Small intestine (tissue), 16 donors: ENCODE results near the gene FAM236C. TPM values are rescaled to one million over a fixed set of nuclear protein-coding genes. Genes with fewer than 3 reads are reported as not detected.
"Not testable (repeated sequence)": the region's sequence is repeated elsewhere in the genome, so short reads cannot be mapped to it uniquely, and the experiment has no call there.

Source experiments
- DNase-seq, 2 donors: peaks; one replicate each; pipeline versions ENCODE4 v3.0.0 to v3.0.0-alpha.2; 2013
- FAIRE-seq: peaks from 2 replicates; lab custom pipeline; 2012; peaks lifted over from hg19 to GRCh38; lab: Jason Lieb, UNC
- H3K27ac ChIP-seq, 3 donors: one replicate each; pipeline ENCODE4 v1.5.1; 2013; ENCODE audit warnings: low read length in 2 of 3, mild to moderate bottlenecking in 2 of 3, control low read depth in 1 of 3, inconsistent platforms in 1 of 3, low read depth in 1 of 3, moderate library complexity in 1 of 3
- H3K27me3 ChIP-seq, 3 donors: one replicate each; pipeline ENCODE4 v1.6.1; 2013; ENCODE audit warnings: low read length in 3 of 3, inconsistent platforms in 1 of 3; ENCODE audit not compliant: control insufficient read depth in 3 of 3, insufficient read depth in 3 of 3
- H3K36me3 ChIP-seq, 3 donors: one replicate each; pipeline ENCODE4 v1.6.1; 2013; ENCODE audit warnings: low read length in 3 of 3, inconsistent platforms in 1 of 3, low read depth in 1 of 3, mild to moderate bottlenecking in 1 of 3, moderate library complexity in 1 of 3; ENCODE audit not compliant: control insufficient read depth in 3 of 3, insufficient read depth in 2 of 3
- H3K4me1 ChIP-seq, 3 donors: one replicate each; pipeline ENCODE4 v1.6.1; 2013; ENCODE audit warnings: low read length in 2 of 3, inconsistent platforms in 1 of 3, low read depth in 1 of 3, mild to moderate bottlenecking in 1 of 3, moderate library complexity in 1 of 3; ENCODE audit not compliant: control insufficient read depth in 3 of 3, insufficient read depth in 2 of 3
- H3K4me3 ChIP-seq, 3 donors: one replicate each; pipeline ENCODE4 v1.5.1; 2013; ENCODE audit warnings: low read length in 3 of 3, control low read depth in 1 of 3, inconsistent platforms in 1 of 3, low read depth in 1 of 3, mild to moderate bottlenecking in 1 of 3, moderate library complexity in 1 of 3
- H3K9me3 ChIP-seq, 2 donors: one replicate each; pipeline ENCODE4 v1.6.1; 2013; ENCODE audit warnings: low read depth in 1 of 2, low read length in 1 of 2; ENCODE audit not compliant: control insufficient read depth in 2 of 2, insufficient read depth in 1 of 2
- WGBS, 3 donors: extraction: QIAGEN DNeasy Blood & Tissue Kit; methylation state at CpG; one replicate each; pipeline ENCODE4 v1.1.7; 2013; 5-methylcytosine and 5-hydroxymethylcytosine counted together
- long read RNA-seq, 10 donors: transcript quantifications; one replicate each; lab custom pipeline, GENCODE V29; 2026
- polyA plus RNA-seq, 4 donors: library from polyadenylated mRNA; stranded (reverse) in 3 of 4; unstranded in 1 of 4; fragments of 200-250 nt in 3 of 4; fragments of 120-200 nt in 1 of 4; gene quantifications; one replicate each; pipeline versions ENCODE4 v1.2.1 to v1.2.3, GENCODE V29; 2013
- donor health status: healthy with polysubstance abuse.
- donor health status: control.
- donor health status: control.
- donor health status: Bipolar disorder and iron deficiency.
- donor health status: healthy.

The FAM236C gene
- not detected for polyA plus RNA-seq
- long read RNA-seq, donor 1 = 0 reads
- long read RNA-seq, donor 2 = 0 reads
- long read RNA-seq, donor 3 = 0 reads
- long read RNA-seq, donor 4 = 0 reads
- long read RNA-seq, donor 5 = 0 reads
- long read RNA-seq, donor 6 = 0 reads
- long read RNA-seq, donor 7 = 0 reads
- long read RNA-seq, donor 8 = 0 reads
- long read RNA-seq, donor 9 = 0 reads
- long read RNA-seq, donor 10 = 0 reads

DNA sequence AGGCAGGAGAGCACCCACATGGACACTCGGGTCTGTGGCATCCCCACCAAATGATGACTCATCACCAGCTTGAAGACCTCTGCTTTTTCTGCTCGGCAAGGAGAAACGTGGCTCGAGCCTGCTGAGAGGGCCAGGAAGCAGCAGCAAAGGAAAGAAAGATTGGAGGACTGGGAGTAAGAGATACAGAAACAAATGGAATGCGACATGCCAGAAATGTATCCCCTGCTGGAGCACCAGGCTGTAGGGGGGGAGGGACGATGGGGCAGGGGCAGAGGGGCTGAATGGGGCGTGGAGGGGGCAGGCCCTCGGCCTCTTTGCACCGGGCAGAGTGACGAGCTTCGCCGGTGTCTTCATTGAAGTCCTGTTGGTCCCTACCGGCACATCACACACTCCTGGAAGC, at the start of gene FAM236C:
FAM236C (plus strand) TSS at position 301 of the 400 bp plus-strand sequence. CDS start 100 bp downstream, outside the sequence.
- not testable (repeated sequence) for H3K9me3 ChIP-seq, H3K4me1 ChIP-seq, H3K27ac ChIP-seq, FAIRE-seq, H3K36me3 ChIP-seq, DNase-seq, H3K4me3 ChIP-seq, H3K27me3 ChIP-seq
- no CpG with 5 or more reads among the region's 13 CpGs for WGBS, 3 donors

- not testable (repeated sequence) for DNase-seq, H3K36me3 ChIP-seq, H3K27me3 ChIP-seq, H3K27ac ChIP-seq, H3K4me3 ChIP-seq, H3K4me1 ChIP-seq, H3K9me3 ChIP-seq
- WGBS, 3 donors = no CpG with 5 or more reads among the region's 2 CpGs
- peak; percentile 75 for FAIRE-seq
These were observed 29.5 kb upstream of the FAM236C start for GRCh38 chrX:72882898-72883297.

GRCh38 chrX:72889740-72890139, 22.7 kb upstream of the FAM236C start:
- not testable (repeated sequence) for H3K4me1 ChIP-seq, H3K9me3 ChIP-seq, H3K4me3 ChIP-seq, DNase-seq, H3K27me3 ChIP-seq, H3K27ac ChIP-seq, H3K36me3 ChIP-seq, FAIRE-seq
- no CpG with 5 or more reads among the region's 14 CpGs for WGBS, 3 donors

GRCh38 chrX:72916096-72916495, 3.7 kb downstream of the FAM236C start:
- H3K4me1 ChIP-seq, H3K9me3 ChIP-seq, H3K4me3 ChIP-seq, FAIRE-seq, DNase-seq, H3K36me3 ChIP-seq, H3K27ac ChIP-seq, H3K27me3 ChIP-seq: not testable (repeated sequence)
- WGBS, 3 donors = 68 to 95% (median 74%) methylated on average over 2 to 3 of the region's 5 CpGs

DNA sequence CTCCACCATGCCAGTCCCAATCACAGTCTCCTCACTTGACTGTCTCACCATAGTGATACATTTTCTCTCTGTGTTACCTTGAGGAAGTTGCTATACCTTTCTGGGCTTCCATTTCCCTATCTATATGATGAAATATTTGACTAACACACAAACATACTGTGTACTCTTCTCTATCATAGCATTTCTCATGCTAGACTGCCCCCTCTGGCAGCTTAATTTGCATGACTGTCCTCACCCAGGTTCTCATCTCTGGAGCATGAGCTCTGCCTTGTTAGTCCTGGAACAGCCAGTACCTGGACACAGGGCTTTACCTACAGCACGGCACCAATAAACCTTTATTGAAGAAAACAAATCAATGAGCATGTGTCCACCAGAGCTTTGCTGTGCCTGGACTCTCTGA, 19.9 kb downstream of the FAM236C start:
- H3K27ac ChIP-seq, DNase-seq: not testable (repeated sequence)
- no CpG with 5 or more reads among the region's 1 CpG for WGBS, 3 donors

GRCh38 chrX:72936455-72936854, 24.0 kb downstream of the FAM236C start:
- H3K4me3 ChIP-seq, H3K27me3 ChIP-seq, DNase-seq, H3K27ac ChIP-seq, H3K9me3 ChIP-seq, H3K36me3 ChIP-seq, H3K4me1 ChIP-seq: not testable (repeated sequence)
- WGBS, 3 donors = no CpG with 5 or more reads among the region's 7 CpGs
- FAIRE-seq = peak; percentile 99

More for the DNA sequence above, 19.9 kb downstream of the FAM236C start:
- not testable (repeated sequence) for H3K4me3 ChIP-seq, H3K4me1 ChIP-seq, FAIRE-seq, H3K9me3 ChIP-seq, H3K27me3 ChIP-seq, H3K36me3 ChIP-seq

GRCh38 chrX:72936882-72937455, 24.6 kb downstream of the FAM236C start:
- not testable (repeated sequence) for H3K9me3 ChIP-seq, H3K27ac ChIP-seq, H3K4me1 ChIP-seq, H3K36me3 ChIP-seq, FAIRE-seq, H3K27me3 ChIP-seq, DNase-seq, H3K4me3 ChIP-seq
- no CpG with 5 or more reads among the region's 8 CpGs for WGBS, 3 donors

GRCh38 chrX:72937906-72938305, 25.5 kb downstream of the FAM236C start, which contains the start of gene FAM236A:
TSS of gene FAM236A (plus strand) at chrX:72938206. CDS start at chrX:72938263, 57 bp downstream.
- no CpG with 5 or more reads among the region's 15 CpGs for WGBS, 3 donors
- not testable (repeated sequence) for FAIRE-seq, H3K36me3 ChIP-seq

DNA sequence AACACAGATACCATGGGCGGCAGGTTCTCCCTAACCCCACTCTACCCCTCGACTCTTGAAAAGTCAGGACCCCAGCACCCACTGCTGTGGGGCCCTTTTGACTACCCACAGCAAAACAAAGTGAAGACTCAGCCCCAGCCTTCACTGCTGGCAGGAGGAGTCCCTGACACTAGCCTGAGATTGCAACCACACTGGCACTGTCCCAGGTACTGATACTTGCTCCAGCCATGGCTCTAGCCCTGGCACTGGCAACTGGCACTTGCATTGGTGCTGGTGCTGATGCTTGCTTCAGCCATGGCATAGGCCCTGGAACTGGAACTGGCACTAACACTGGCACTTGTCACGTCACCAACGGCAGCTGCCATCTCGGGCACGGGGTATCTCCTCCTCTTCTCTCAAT, 29.9 kb downstream of the FAM236C start:
- DNase-seq, H3K9me3 ChIP-seq, H3K27ac ChIP-seq, H3K4me1 ChIP-seq, H3K4me3 ChIP-seq, H3K36me3 ChIP-seq, H3K27me3 ChIP-seq, FAIRE-seq: not testable (repeated sequence)
- no CpG with 5 or more reads among the region's 6 CpGs for whole genome bisulfite sequencing, 3 donors

More at GRCh38 chrX:72937906-72938305, 25.5 kb downstream of the FAM236C start, which contains the start of gene FAM236A:
- H3K4me3 ChIP-seq, H3K9me3 ChIP-seq, H3K27ac ChIP-seq, H3K4me1 ChIP-seq, H3K27me3 ChIP-seq, DNase-seq: not testable (repeated sequence)
